SK-N-SH (cell line): ENCODE measurements around the gene PTPRF. TPM values are rescaled to one million over a fixed set of nuclear protein-coding genes. Genes with fewer than 3 reads are reported as not detected.

ENCODE experiments used
- CTCF ChIA-PET: fragments of 300-600, 350-600 bp; formaldehyde crosslinking; extraction: SDS; loops from one replicate; lab custom pipeline; 2021; lab: Yijun Ruan, JAX
- POLR2A ChIA-PET: fragments of 350-600 bp; sonication (Branson Sonifier 250); formaldehyde crosslinking; extraction: SDS; loops from one replicate; lab custom pipeline; 2020; ENCODE audit warnings: antibody characterized with exemption, inconsistent platforms; lab: Yijun Ruan, JAX
- DNase-seq: peaks from one replicate; pipeline ENCODE4 v3.0.0; 2012
- H2AFZ ChIP-seq: fragments of 200-600 bp; sonication (generic); 2 replicates; pipeline ENCODE4 v1.8.1; 2016; ENCODE audit warnings: antibody characterized with exemption, mild to moderate bottlenecking, low read depth
- H3F3A ChIP-seq: fragments of 200-600 bp; sonication (generic); replicated peaks from 2 replicates; pipeline ENCODE3; 2016; ENCODE audit warnings: antibody characterized with exemption, mild to moderate bottlenecking; ENCODE audit not compliant: insufficient read depth
- H3K27ac ChIP-seq, 2 experiments: fragments of 200-500 bp in 1 of 2; fragments of 200-600 bp in 1 of 2; sonication (Bioruptor generic) in 1 of 2; sonication (generic), shearing (Covaris generic) in 1 of 2; 2 replicates each; pipeline versions ENCODE4 v1.5.1 to v1.6.1; 2014 to 2016; ENCODE audit warnings: low read depth in 2 of 2, inconsistent platforms in 1 of 2, low read length in 1 of 2, mild to moderate bottlenecking in 1 of 2, mixed read lengths in 1 of 2
- H3K27me3 ChIP-seq: fragments of 200-600 bp; sonication (generic), shearing (Covaris generic); 2 replicates; pipeline ENCODE4 v1.6.1; 2016; ENCODE audit warnings: mixed run types; ENCODE audit not compliant: insufficient read depth
- H3K36me3 ChIP-seq, 2 experiments: fragments of 200-500 bp in 1 of 2; fragments of 200-600 bp in 1 of 2; sonication (Bioruptor generic) in 1 of 2; sonication (generic) in 1 of 2; replicated peaks in 1 of 2; 2 replicates each; pipeline versions ENCODE3 to v1.5.1; 2014 to 2016; ENCODE audit warnings: low read length in 1 of 2, mild to moderate bottlenecking in 1 of 2; ENCODE audit not compliant: insufficient read depth in 2 of 2, control insufficient read depth in 1 of 2
- H3K4me1 ChIP-seq, 2 experiments: fragments of 200-500 bp in 1 of 2; fragments of 200-600 bp in 1 of 2; sonication (Bioruptor generic) in 1 of 2; sonication (generic), shearing (Covaris generic) in 1 of 2; 2 replicates each; pipeline versions ENCODE4 v1.5.1 to v1.6.1; 2014 to 2016; ENCODE audit warnings: low read depth in 1 of 2, low read length in 1 of 2, mixed run types in 1 of 2; ENCODE audit not compliant: insufficient read depth in 2 of 2, control insufficient read depth in 1 of 2
- H3K4me2 ChIP-seq: fragments of 200-600 bp; sonication (generic), shearing (Covaris generic); 2 replicates; pipeline ENCODE4 v1.6.1; 2017; ENCODE audit warnings: mixed run types
- H3K4me3 ChIP-seq, 2 experiments: fragments of 200-500 bp in 1 of 2; fragments of 200-600 bp in 1 of 2; sonication (Bioruptor generic) in 1 of 2; sonication (generic), shearing (Covaris generic) in 1 of 2; 2 replicates each; pipeline versions ENCODE4 v1.5.1 to v1.8.1; 2014 to 2016; ENCODE audit warnings: low read depth in 2 of 2, inconsistent platforms in 1 of 2, low read length in 1 of 2, mild to moderate bottlenecking in 1 of 2, mixed read lengths in 1 of 2, moderate library complexity in 1 of 2
- H3K79me2 ChIP-seq: fragments of 200-600 bp; sonication (generic); 2 replicates; pipeline ENCODE4 v1.8.1; 2017; ENCODE audit warnings: mild to moderate bottlenecking; ENCODE audit not compliant: insufficient read depth
- H3K9ac ChIP-seq: fragments of 200-600 bp; sonication (generic); 2 replicates; pipeline ENCODE4 v1.6.1; 2017; ENCODE audit warnings: mixed run types
- H3K9me2 ChIP-seq: fragments of 200-600 bp; sonication (generic); 2 replicates; pipeline ENCODE4 v1.6.1; 2017; ENCODE audit warnings: mixed run types
- H3K9me3 ChIP-seq: fragments of 200-600 bp; sonication (generic); 2 replicates; pipeline ENCODE4 v1.6.1; 2017; ENCODE audit warnings: mixed run types, mild to moderate bottlenecking, moderate library complexity
- H4K20me1 ChIP-seq: fragments of 200-600 bp; sonication (generic); 2 replicates; pipeline ENCODE4 v1.6.1; 2017; ENCODE audit warnings: mild to moderate bottlenecking, mixed run types; ENCODE audit not compliant: insufficient read depth
- MEF2A ChIP-seq: IDR thresholded peaks from 2 replicates; pipeline ENCODE4 v1.4.0; 2012; ENCODE audit warnings: low read depth, borderline replicate concordance
- POLR2AphosphoS5 ChIP-seq: IDR thresholded peaks from 2 replicates; pipeline ENCODE4 v1.6.1; 2012; ENCODE audit warnings: low read depth, low read length
- RCOR1 ChIP-seq: fragments of 150-350 bp; IDR thresholded peaks from 2 replicates; pipeline ENCODE4 v1.6.1; 2017; ENCODE audit warnings: antibody characterized with exemption, low read length
- TCF12 ChIP-seq: IDR thresholded peaks from 2 replicates; pipeline ENCODE4 v1.4.0; 2012
- YY1 ChIP-seq: IDR thresholded peaks from 2 replicates; pipeline ENCODE4 v1.4.0; 2012; ENCODE audit warnings: low read depth, mild to moderate bottlenecking
- WGBS: methylation state at CpG from one replicate; pipeline ENCODE4 v1.1.6; 2017; ENCODE audit warnings: low lambda C conversion rate; 5-methylcytosine and 5-hydroxymethylcytosine counted together
- polyA plus RNA-seq, 3 experiments: library from polyadenylated mRNA; depleted of rRNA; stranded (reverse); fragments of >200 nt; gene quantifications; 2 replicates each; pipeline ENCODE4 v1.2.3, GENCODE V29; 2012
- TF ChIP-seq, protein P1 (sequence below): IDR thresholded peaks from 2 replicates; pipeline ENCODE4 v1.4.0; 2012; ENCODE audit warnings: low read depth
- TF ChIP-seq, protein P2 (sequence below): IDR thresholded peaks from 2 replicates; pipeline ENCODE4 v1.6.1; 2012; ENCODE audit warnings: mild to moderate bottlenecking, low read depth, low read length, moderate library complexity
- TF ChIP-seq, protein P3 (sequence below): fragments of 200-600 bp; sonication (generic); IDR thresholded peaks from 2 replicates; pipeline ENCODE4 v1.6.1; 2017; ENCODE audit warnings: antibody characterized with exemption, mild to moderate bottlenecking, moderate library complexity

Gene PTPRF
- polyA plus RNA-seq, 1 of the 3 experiments (the other 2 are of a cell fraction): 72.7 TPM

DNA sequence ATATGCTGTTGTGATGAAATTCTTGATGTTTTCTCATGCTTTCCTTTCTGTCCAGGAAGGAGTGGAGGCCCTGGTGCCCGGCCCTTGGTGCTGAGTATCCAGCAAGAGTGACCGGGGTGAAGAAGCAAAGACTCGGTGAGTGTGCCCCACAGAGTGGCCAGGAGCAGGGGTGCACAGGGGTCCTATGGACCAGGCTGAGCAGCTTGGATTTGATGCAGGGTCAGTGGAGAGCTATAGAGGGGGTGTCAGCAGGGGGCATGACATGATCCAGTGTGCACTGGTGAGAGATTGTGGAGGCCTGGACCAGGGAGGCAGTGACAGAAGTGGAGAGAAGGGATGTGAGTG is 7.4 kb downstream of the PTPRF start:
- no peaks in the 10 kb centered on the region for H3K9me2 ChIP-seq
- H3K27me3 ChIP-seq: no peaks in the 10 kb centered on the region
- WGBS: 100% methylated on average over 3 of the region's 3 CpGs
- no peak overlapping the region for H3K9ac ChIP-seq
- H3K27ac ChIP-seq: no peak overlapping the region
- H3K4me3 ChIP-seq: no peak overlapping the region
- H3K36me3 ChIP-seq: peaks cover 0 to 5% of the 10 kb centered on the region in 2 experiments
- H3K4me1 ChIP-seq: no peaks in the 10 kb centered on the region; a peak in 1 of 4 replicates
- no peaks in the 10 kb centered on the region for H3F3A ChIP-seq
- ChIA-PET POLR2A (no interaction called here), CTCF (no interaction called here)
- DNase-seq: no peak
- H4K20me1 ChIP-seq: peaks cover 29% of the 10 kb centered on the region; the same call in 1 of the 2 replicates
- H3K79me2 ChIP-seq: peaks cover 58% of the 10 kb centered on the region; the same call in 1 of the 2 replicates
- TF ChIP-seq TCF12: no peak
- TF ChIP-seq, protein P1, sequence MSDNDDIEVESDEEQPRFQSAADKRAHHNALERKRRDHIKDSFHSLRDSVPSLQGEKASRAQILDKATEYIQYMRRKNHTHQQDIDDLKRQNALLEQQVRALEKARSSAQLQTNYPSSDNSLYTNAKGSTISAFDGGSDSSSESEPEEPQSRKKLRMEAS: no peak
- H2AFZ ChIP-seq: no peak overlapping the region
- no peaks in the 10 kb centered on the region for H3K9me3 ChIP-seq
- H3K4me2 ChIP-seq: no peak overlapping the region

DNA sequence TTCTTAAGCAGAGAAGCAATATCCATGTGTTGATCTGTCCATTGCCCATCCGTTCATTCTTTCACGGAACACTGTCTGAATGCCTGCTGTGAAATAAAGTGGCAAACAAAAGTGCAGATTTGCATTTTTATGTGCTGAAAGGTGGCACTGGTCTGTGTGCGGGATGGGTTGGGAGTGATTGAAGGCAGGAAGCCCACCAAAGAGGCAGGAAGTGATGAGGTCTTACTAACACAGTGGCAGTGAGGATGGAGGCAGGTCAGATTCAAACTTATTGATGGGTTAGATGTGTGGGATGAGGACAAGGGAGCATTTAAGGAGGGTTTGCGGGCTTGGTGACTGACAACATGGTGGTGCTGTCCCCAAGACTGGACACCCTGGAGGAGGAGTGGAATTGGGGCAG is 8.3 kb downstream of the PTPRF start:
- no peak overlapping the region for H3K9ac ChIP-seq
- TF ChIP-seq, protein P2, sequence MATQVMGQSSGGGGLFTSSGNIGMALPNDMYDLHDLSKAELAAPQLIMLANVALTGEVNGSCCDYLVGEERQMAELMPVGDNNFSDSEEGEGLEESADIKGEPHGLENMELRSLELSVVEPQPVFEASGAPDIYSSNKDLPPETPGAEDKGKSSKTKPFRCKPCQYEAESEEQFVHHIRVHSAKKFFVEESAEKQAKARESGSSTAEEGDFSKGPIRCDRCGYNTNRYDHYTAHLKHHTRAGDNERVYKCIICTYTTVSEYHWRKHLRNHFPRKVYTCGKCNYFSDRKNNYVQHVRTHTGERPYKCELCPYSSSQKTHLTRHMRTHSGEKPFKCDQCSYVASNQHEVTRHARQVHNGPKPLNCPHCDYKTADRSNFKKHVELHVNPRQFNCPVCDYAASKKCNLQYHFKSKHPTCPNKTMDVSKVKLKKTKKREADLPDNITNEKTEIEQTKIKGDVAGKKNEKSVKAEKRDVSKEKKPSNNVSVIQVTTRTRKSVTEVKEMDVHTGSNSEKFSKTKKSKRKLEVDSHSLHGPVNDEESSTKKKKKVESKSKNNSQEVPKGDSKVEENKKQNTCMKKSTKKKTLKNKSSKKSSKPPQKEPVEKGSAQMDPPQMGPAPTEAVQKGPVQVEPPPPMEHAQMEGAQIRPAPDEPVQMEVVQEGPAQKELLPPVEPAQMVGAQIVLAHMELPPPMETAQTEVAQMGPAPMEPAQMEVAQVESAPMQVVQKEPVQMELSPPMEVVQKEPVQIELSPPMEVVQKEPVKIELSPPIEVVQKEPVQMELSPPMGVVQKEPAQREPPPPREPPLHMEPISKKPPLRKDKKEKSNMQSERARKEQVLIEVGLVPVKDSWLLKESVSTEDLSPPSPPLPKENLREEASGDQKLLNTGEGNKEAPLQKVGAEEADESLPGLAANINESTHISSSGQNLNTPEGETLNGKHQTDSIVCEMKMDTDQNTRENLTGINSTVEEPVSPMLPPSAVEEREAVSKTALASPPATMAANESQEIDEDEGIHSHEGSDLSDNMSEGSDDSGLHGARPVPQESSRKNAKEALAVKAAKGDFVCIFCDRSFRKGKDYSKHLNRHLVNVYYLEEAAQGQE: no peak
- TF ChIP-seq MEF2A: no peak
- H3K27ac ChIP-seq: no peak overlapping the region
- CTCF ChIA-PET: no interaction called here
- DNase-seq: no peak
- no peak overlapping the region for H3K4me3 ChIP-seq
- H2AFZ ChIP-seq: no peak overlapping the region
- peaks cover 0 to 5% of the 10 kb centered on the region in 2 experiments for H3K36me3 ChIP-seq
- H3K79me2 ChIP-seq: peaks cover 52% of the 10 kb centered on the region; the same call in 1 of the 2 replicates
- H3K4me2 ChIP-seq: no peak overlapping the region
- H3F3A ChIP-seq: no peaks in the 10 kb centered on the region
- 96% methylated on average over 4 of the region's 4 CpGs for WGBS
- no peaks in the 10 kb centered on the region for H3K9me2 ChIP-seq
- peaks cover 29% of the 10 kb centered on the region; the same call in 1 of the 2 replicates for H4K20me1 ChIP-seq
- no peaks in the 10 kb centered on the region; a peak in 1 of 4 replicates for H3K4me1 ChIP-seq
- POLR2A ChIA-PET: no interaction called here
- no peaks in the 10 kb centered on the region for H3K27me3 ChIP-seq
- no peaks in the 10 kb centered on the region for H3K9me3 ChIP-seq

DNA sequence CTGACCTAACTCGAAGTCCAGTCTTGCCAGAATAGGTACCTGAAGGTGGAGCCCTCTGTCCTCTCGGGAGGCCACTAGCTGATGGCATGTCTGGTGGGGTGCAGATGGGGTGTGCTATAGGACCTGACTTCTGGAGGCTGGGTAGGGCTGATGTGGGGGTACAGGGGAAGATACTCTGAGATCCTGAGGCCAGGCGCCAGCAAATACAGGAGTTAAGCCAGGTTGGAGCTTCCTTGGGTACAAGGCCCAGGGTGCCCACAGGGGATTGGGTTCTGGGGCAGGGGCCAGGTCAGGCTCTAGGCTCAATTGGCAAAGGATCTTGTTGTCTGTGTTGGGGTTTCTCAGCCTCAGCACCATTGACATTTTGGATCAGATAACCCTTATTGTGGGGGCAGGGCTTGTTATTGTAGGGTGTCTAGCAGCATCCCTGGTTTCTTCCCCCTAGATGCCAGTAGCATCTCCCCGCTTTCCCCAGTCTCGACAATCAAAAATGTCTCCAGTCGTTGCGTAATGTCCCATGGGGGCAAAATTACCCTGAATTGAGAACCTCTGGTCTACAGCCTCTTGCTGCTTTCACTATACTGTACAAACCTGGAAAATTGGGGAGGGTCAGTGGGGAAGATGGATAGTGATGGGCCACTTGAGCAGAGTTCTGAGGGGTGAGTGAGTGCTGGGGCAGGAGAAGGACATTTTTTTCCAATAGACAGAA is 9.2 kb downstream of the PTPRF start:
- Histone ChIP-seq H3K36me3 (peaks cover 0 to 5% of the 10 kb centered on the region in 2 experiments), H3F3A (no peaks in the 10 kb centered on the region), H3K27ac (no peak overlapping the region), H2AFZ (no peak overlapping the region), H4K20me1 (peaks cover 24% of the 10 kb centered on the region; the same call in 1 of the 2 replicates), H3K4me2 (no peak overlapping the region), H3K27me3 (no peaks in the 10 kb centered on the region), H3K4me1 (no peaks in the 10 kb centered on the region; a peak in 1 of 4 replicates), H3K9me3 (no peaks in the 10 kb centered on the region), H3K79me2 (peaks cover 43% of the 10 kb centered on the region; the same call in 1 of the 2 replicates), H3K9me2 (no peaks in the 10 kb centered on the region), H3K9ac (no peak overlapping the region), H3K4me3 (no peak overlapping the region)
- 98% methylated on average over 5 of the region's 7 CpGs for WGBS
- ChIA-PET CTCF (no interaction called here), POLR2A (no interaction called here)
- no peak for DNase-seq
- TF ChIP-seq YY1 (no peak), POLR2AphosphoS5 (no peak), RCOR1 (no peak)
- TF ChIP-seq, protein P3, sequence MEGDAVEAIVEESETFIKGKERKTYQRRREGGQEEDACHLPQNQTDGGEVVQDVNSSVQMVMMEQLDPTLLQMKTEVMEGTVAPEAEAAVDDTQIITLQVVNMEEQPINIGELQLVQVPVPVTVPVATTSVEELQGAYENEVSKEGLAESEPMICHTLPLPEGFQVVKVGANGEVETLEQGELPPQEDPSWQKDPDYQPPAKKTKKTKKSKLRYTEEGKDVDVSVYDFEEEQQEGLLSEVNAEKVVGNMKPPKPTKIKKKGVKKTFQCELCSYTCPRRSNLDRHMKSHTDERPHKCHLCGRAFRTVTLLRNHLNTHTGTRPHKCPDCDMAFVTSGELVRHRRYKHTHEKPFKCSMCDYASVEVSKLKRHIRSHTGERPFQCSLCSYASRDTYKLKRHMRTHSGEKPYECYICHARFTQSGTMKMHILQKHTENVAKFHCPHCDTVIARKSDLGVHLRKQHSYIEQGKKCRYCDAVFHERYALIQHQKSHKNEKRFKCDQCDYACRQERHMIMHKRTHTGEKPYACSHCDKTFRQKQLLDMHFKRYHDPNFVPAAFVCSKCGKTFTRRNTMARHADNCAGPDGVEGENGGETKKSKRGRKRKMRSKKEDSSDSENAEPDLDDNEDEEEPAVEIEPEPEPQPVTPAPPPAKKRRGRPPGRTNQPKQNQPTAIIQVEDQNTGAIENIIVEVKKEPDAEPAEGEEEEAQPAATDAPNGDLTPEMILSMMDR: no peak
- TF ChIP-seq, protein P1: no peak
- TF ChIP-seq, protein P2: no peak
